ENCODE measurements around the gene WDR90. TPM values are rescaled to one million over a fixed set of nuclear protein-coding genes. Genes with fewer than 3 reads are reported as not detected.

WDR90 gene
- total RNA-seq, 4 donors from 2014 or later = 29.8 to 154 (median 73.6) TPM

- Histone ChIP-seq H3K9me3 (no peaks in the 10 kb centered on the region), H3K36me3 (peaks cover 0 to 40% (median 0%) of the 10 kb centered on the region in 3 donors), H3K4me3 (peak within 1 kb of the TSS; percentile 15 to 64 (median 36)), H3K4me1 (peaks cover 12 to 35% (median 24%) of the 10 kb centered on the region in 4 donors), H3K27me3 (no peaks in the 10 kb centered on the region), H3K27ac (peak within 1 kb of the TSS in 1 of 4 donors; percentile 57)
- TF ChIP-seq POLR2A (IDR thresholded peaks at IDR 0.05) (no peak), CTCF (IDR thresholded peaks at IDR 0.05) (no peak)
- no peak for DNase-seq
Observed at GRCh38 chr16:674968-675883, 26.1 kb downstream of the WDR90 start, which contains the start of gene RHBDL1. RHBDL1 (plus strand) TSS chr16:675671; CDS start chr16:675791, 120 bp downstream.

GRCh38 chr16:675884-676564 is 26.9 kb downstream of the WDR90 start:
- peak in 1 of 3 donors; percentile 72 for DNase-seq
- H3K27ac ChIP-seq = peak overlapping the region in 1 of 4 donors; percentile 57
- peaks cover 13 to 39% (median 26%) of the 10 kb centered on the region in 4 donors for H3K4me1 ChIP-seq

GRCh38 chr16:676565-676902 is 27.4 kb downstream of the WDR90 start:
- Histone ChIP-seq H3K4me3 (peak overlapping the region in 2 of 4 donors; percentile 50 to 64), H3K4me1 (peaks cover 13 to 44% (median 31%) of the 10 kb centered on the region in 4 donors), H3K27me3 (no peaks in the 10 kb centered on the region), H3K27ac (peak overlapping the region in 1 of 4 donors; percentile 57), H3K9me3 (no peaks in the 10 kb centered on the region), H3K36me3 (peaks cover 0 to 30% (median 0%) of the 10 kb centered on the region in 3 donors)
- no peak for DNase-seq
- no peak for TF ChIP-seq CTCF (IDR thresholded peaks at IDR 0.05)
- TF ChIP-seq POLR2A (IDR thresholded peaks at IDR 0.05) = no peak

More at GRCh38 chr16:675884-676564, 26.9 kb downstream of the WDR90 start:
- no peaks in the 10 kb centered on the region for H3K9me3 ChIP-seq
- H3K4me3 ChIP-seq = peak overlapping the region; percentile 15 to 64 (median 36)
- no peaks in the 10 kb centered on the region for H3K27me3 ChIP-seq
- TF ChIP-seq CTCF (IDR thresholded peaks at IDR 0.05) (no peak), POLR2A (IDR thresholded peaks at IDR 0.05) (no peak)
- peaks cover 0 to 32% (median 0%) of the 10 kb centered on the region in 3 donors for H3K36me3 ChIP-seq

- H3K36me3 ChIP-seq = peaks cover 0 to 30% (median 0%) of the 10 kb centered on the region in 3 donors
- no peaks in the 10 kb centered on the region for H3K9me3 ChIP-seq
- H3K4me1 ChIP-seq = peaks cover 13 to 47% (median 34%) of the 10 kb centered on the region in 4 donors
- H3K4me3 ChIP-seq = peak overlapping the region in 2 of 4 donors; percentile 4 to 50
- H3K27me3 ChIP-seq = no peaks in the 10 kb centered on the region
- TF ChIP-seq CTCF (IDR thresholded peaks at IDR 0.05) = no peak
- peak in 1 of 2 donors; percentile 59 for TF ChIP-seq POLR2A (IDR thresholded peaks at IDR 0.05)
- peak overlapping the region in 3 of 4 donors; percentile 40 to 93 (median 57) for H3K27ac ChIP-seq
- peak; percentile 65 to 94 (median 94) for DNase-seq
Observed at GRCh38 chr16:676913-677312, 27.7 kb downstream of the WDR90 start.
